ENCODE results near the gene KRTCAP2.
A peak's percentile ranks its signal among the peaks of the same experiment; 100 is the strongest.

KRTCAP2 gene

GRCh38 chr1:155130272-155131006, 42.7 kb downstream of the KRTCAP2 start:
- no peak for DNase-seq

- no peak for DNase-seq
Measured at GRCh38 chr1:155128755-155129473, 44.2 kb downstream of the KRTCAP2 start.

GRCh38 chr1:155127967-155128754, 44.9 kb downstream of the KRTCAP2 start:
- DNase-seq = no peak

- DNase-seq = peak; percentile 46
Measured at GRCh38 chr1:155127105-155127966, 45.8 kb downstream of the KRTCAP2 start, which contains the start of gene EFNA1. Gene EFNA1 (plus strand): TSS chr1:155127876. CDS start chr1:155127978, 102 bp downstream.

- peak; percentile 83 for DNase-seq
Measured at GRCh38 chr1:155126556-155127104, 46.5 kb downstream of the KRTCAP2 start.

- no peak for DNase-seq
Measured at GRCh38 chr1:155125946-155126555, 47.1 kb downstream of the KRTCAP2 start.

GRCh38 chr1:155125511-155125945, 47.6 kb downstream of the KRTCAP2 start:
- no peak for DNase-seq

GRCh38 chr1:155124503-155125463, 48.3 kb downstream of the KRTCAP2 start:
- DNase-seq = no peak

- DNase-seq = no peak
Measured at GRCh38 chr1:155123801-155124200, 49.3 kb downstream of the KRTCAP2 start.

- no peak for DNase-seq
Measured at GRCh38 chr1:155122308-155122707, 50.8 kb downstream of the KRTCAP2 start.

GRCh38 chr1:155121249-155121648, 51.9 kb downstream of the KRTCAP2 start:
- DNase-seq = no peak

GRCh38 chr1:155120253-155120652, 52.9 kb downstream of the KRTCAP2 start:
- DNase-seq = no peak
